ENCODE results near the gene FUT2. TPM values are rescaled to one million over a fixed set of nuclear protein-coding genes. Genes with fewer than 3 reads are reported as not detected.

Gene FUT2
- total and polyA plus RNA-seq, 2 donors (not counting 1 experiment from before 2014, with no cell fraction given) = under 0.01 TPM; not detected in 1

DNA sequence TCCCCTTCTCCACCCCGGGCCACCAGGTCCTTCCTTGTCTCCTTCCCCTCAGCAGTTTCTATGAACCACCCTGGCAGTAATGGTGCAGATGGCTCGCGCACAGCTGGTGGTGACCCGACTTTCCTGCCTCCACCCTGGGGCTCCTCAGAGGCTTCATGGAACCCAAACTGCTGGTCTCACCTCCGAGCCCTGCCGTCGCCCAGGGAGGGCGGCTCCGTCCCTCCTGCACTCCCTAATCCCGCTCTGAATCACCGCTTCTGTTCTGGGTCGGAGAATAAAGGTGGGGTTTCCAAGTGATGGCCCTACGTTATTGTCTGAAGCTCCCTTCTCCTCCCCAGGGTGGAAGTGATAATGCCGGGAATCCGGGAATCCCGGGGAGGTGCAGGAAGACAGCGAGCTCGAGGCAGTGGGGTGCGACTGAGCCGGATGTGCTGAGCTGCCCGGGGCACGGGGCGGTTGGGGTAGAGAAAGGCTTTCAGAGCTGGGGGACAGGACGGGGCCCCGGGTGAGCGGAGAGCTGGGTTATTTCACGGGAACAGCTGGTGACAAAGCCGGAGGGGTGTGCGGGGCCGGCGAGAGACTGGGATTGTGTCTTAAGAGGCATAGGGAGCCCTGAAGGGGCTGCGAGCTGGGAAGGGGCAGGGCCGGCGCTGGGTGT, 711 bp downstream of the FUT2 start:
- Histone ChIP-seq H3K4me1 (ENCODE audit: control insufficient read depth, extremely low read depth, insufficient read depth, low read length) (peaks cover 2% of the 10 kb centered on the region), H3K27ac (ENCODE audit: insufficient read depth, low read length) (no peak overlapping the region), H2AFZ (ENCODE audit: low read length) (no peak overlapping the region), H3K4me2 (ENCODE audit: extremely low read depth, insufficient read depth, low read length) (peak overlapping the region; percentile 51), H3K4me3 (replicated peaks in 1 of 4; ENCODE audit: control extremely low read depth in 1 of 4, insufficient read depth in 1 of 4, low read depth in 3 of 4, low read length in 4 of 4) (no peak overlapping the region), H3K79me2 (ENCODE audit: control insufficient read depth, insufficient read depth, low read length) (no peaks in the 10 kb centered on the region), H3K36me3 (ENCODE audit: control insufficient read depth, insufficient read depth, low read length) (no peaks in the 10 kb centered on the region), H3K9ac (ENCODE audit: insufficient read depth, low read length) (peak overlapping the region; percentile 7), H3K9me3 (ENCODE audit: control insufficient read depth, insufficient read depth, low read depth, low read length) (no peaks in the 10 kb centered on the region), H4K20me1 (ENCODE audit: control insufficient read depth, extremely low read depth, insufficient read depth, low read length) (no peaks in the 10 kb centered on the region), H3K27me3 (ENCODE audit: control insufficient read depth, insufficient read depth, low read length) (no peaks in the 10 kb centered on the region)
- DNase-seq (ENCODE audit: low read depth in 2 of 2) = no peak
- TF ChIP-seq EZH2 (IDR thresholded peaks at IDR 0.05; ENCODE audit: low read length, missing control alignments) = no peak
- TF ChIP-seq, protein P1, sequence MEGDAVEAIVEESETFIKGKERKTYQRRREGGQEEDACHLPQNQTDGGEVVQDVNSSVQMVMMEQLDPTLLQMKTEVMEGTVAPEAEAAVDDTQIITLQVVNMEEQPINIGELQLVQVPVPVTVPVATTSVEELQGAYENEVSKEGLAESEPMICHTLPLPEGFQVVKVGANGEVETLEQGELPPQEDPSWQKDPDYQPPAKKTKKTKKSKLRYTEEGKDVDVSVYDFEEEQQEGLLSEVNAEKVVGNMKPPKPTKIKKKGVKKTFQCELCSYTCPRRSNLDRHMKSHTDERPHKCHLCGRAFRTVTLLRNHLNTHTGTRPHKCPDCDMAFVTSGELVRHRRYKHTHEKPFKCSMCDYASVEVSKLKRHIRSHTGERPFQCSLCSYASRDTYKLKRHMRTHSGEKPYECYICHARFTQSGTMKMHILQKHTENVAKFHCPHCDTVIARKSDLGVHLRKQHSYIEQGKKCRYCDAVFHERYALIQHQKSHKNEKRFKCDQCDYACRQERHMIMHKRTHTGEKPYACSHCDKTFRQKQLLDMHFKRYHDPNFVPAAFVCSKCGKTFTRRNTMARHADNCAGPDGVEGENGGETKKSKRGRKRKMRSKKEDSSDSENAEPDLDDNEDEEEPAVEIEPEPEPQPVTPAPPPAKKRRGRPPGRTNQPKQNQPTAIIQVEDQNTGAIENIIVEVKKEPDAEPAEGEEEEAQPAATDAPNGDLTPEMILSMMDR (conservative IDR thresholded peaks at IDR 0.05 in 1 of 2, IDR thresholded peaks at IDR 0.05 in 1 of 2; ENCODE audit: low read depth in 1 of 2, low read length in 2 of 2) = no peak

DNA sequence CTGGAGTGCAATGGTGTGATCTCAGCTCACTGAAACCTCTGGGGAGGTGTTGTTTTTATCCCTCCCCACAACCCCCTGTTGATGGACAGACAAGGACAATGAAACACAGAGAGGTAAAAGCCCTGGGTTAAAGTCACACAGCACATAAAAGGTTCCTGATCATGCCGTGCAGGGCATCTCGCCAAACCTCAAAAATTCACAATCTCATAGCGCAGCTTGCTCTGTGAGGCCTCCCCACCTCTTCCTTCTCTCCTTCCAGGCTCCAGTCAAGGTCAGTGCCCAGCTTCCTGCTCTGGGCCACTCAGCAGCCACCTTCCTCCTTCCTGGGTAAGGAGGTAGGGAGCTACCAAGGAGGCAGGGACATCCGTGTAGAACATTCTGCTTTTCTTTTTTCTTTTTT, 2.3 kb downstream of the FUT2 start:
- DNase-seq (ENCODE audit: low read depth in 2 of 2) = peak; percentile 63 to 74
- Histone ChIP-seq H2AFZ (ENCODE audit: low read length) (no peak overlapping the region), H3K9me3 (ENCODE audit: control insufficient read depth, insufficient read depth, low read depth, low read length) (no peaks in the 10 kb centered on the region), H3K4me2 (ENCODE audit: extremely low read depth, insufficient read depth, low read length) (no peak overlapping the region), H3K4me1 (ENCODE audit: control insufficient read depth, extremely low read depth, insufficient read depth, low read length) (peaks cover 2% of the 10 kb centered on the region), H3K4me3 (replicated peaks in 1 of 4; ENCODE audit: control extremely low read depth in 1 of 4, insufficient read depth in 1 of 4, low read depth in 3 of 4, low read length in 4 of 4) (no peak overlapping the region), H4K20me1 (ENCODE audit: control insufficient read depth, extremely low read depth, insufficient read depth, low read length) (no peaks in the 10 kb centered on the region), H3K27me3 (ENCODE audit: control insufficient read depth, insufficient read depth, low read length) (no peaks in the 10 kb centered on the region), H3K79me2 (ENCODE audit: control insufficient read depth, insufficient read depth, low read length) (no peaks in the 10 kb centered on the region), H3K36me3 (ENCODE audit: control insufficient read depth, insufficient read depth, low read length) (no peaks in the 10 kb centered on the region), H3K9ac (ENCODE audit: insufficient read depth, low read length) (no peak overlapping the region), H3K27ac (ENCODE audit: insufficient read depth, low read length) (no peak overlapping the region)
- no peak for TF ChIP-seq EZH2 (IDR thresholded peaks at IDR 0.05; ENCODE audit: low read length, missing control alignments)
- TF ChIP-seq, protein P1 (conservative IDR thresholded peaks at IDR 0.05 in 1 of 2, IDR thresholded peaks at IDR 0.05 in 1 of 2; ENCODE audit: low read depth in 1 of 2, low read length in 2 of 2) = no peak

DNA sequence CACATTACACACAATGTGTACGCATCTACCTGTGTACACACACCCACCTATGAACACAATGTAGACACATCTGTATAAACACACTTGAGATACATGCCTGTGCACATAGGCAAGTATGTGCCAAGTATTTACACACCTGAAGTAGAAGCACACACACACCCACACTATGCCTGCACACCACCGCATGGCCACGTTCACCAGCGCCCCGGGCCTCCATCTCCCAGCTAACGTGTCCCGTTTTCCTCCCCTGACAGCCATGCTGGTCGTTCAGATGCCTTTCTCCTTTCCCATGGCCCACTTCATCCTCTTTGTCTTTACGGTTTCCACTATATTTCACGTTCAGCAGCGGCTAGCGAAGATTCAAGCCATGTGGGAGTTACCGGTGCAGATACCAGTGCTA, 6.9 kb downstream of the FUT2 start:
- no peak overlapping the region for H3K4me2 ChIP-seq (ENCODE audit: extremely low read depth, insufficient read depth, low read length)

More for the DNA sequence above, 6.9 kb downstream of the FUT2 start:
- Histone ChIP-seq H3K4me1 (ENCODE audit: control insufficient read depth, extremely low read depth, insufficient read depth, low read length) (peaks cover 2% of the 10 kb centered on the region), H3K27me3 (ENCODE audit: control insufficient read depth, insufficient read depth, low read length) (no peaks in the 10 kb centered on the region), H3K36me3 (ENCODE audit: control insufficient read depth, insufficient read depth, low read length) (no peaks in the 10 kb centered on the region), H4K20me1 (ENCODE audit: control insufficient read depth, extremely low read depth, insufficient read depth, low read length) (no peaks in the 10 kb centered on the region), H3K27ac (ENCODE audit: insufficient read depth, low read length) (no peak overlapping the region), H3K79me2 (ENCODE audit: control insufficient read depth, insufficient read depth, low read length) (no peaks in the 10 kb centered on the region), H2AFZ (ENCODE audit: low read length) (no peak overlapping the region), H3K9ac (ENCODE audit: insufficient read depth, low read length) (no peak overlapping the region), H3K4me3 (replicated peaks in 1 of 4; ENCODE audit: control extremely low read depth in 1 of 4, insufficient read depth in 1 of 4, low read depth in 3 of 4, low read length in 4 of 4) (no peak overlapping the region), H3K9me3 (ENCODE audit: control insufficient read depth, insufficient read depth, low read depth, low read length) (no peaks in the 10 kb centered on the region)
- no peak for DNase-seq (ENCODE audit: low read depth in 2 of 2)
- TF ChIP-seq, protein P1 (conservative IDR thresholded peaks at IDR 0.05 in 1 of 2, IDR thresholded peaks at IDR 0.05 in 1 of 2; ENCODE audit: low read depth in 1 of 2, low read length in 2 of 2) = no peak
- no peak for TF ChIP-seq EZH2 (IDR thresholded peaks at IDR 0.05; ENCODE audit: low read length, missing control alignments)
